Mesenchymal stem cell (in vitro differentiated cells and primary cell): Measurements from ENCODE around the gene FMN1.

Source experiments
- DNase-seq: peaks from one replicate; pipeline ENCODE4 v3.0.0-alpha.2; 2013
- H2AFZ ChIP-seq: one replicate; pipeline ENCODE4 v1.6.1; 2013; ENCODE audit warnings: low read depth, mild to moderate bottlenecking, control low read depth, inconsistent platforms, low read length, moderate library complexity
- H2AK5ac ChIP-seq: 2 replicates; pipeline ENCODE4 v1.6.1; 2013; ENCODE audit warnings: low read length, moderate library complexity, mild to moderate bottlenecking, inconsistent platforms; ENCODE audit not compliant: severe bottlenecking
- H2BK120ac ChIP-seq: one replicate; pipeline ENCODE4 v1.6.1; 2013; ENCODE audit warnings: low read depth, mild to moderate bottlenecking, inconsistent platforms, low read length, moderate library complexity
- H2BK12ac ChIP-seq, 2 experiments: one replicate each; pipeline ENCODE4 v1.6.1; 2013; ENCODE audit warnings: inconsistent platforms in 2 of 2, low read length in 2 of 2, mild to moderate bottlenecking in 2 of 2, moderate library complexity in 2 of 2, control low read depth in 1 of 2
- H2BK15ac ChIP-seq: one replicate; pipeline ENCODE4 v1.6.1; 2013; ENCODE audit warnings: mild to moderate bottlenecking, low read depth, inconsistent platforms; ENCODE audit not compliant: poor library complexity, severe bottlenecking
- H2BK5ac ChIP-seq: 2 replicates; pipeline ENCODE4 v1.6.1; 2013; ENCODE audit warnings: low read depth, mild to moderate bottlenecking, low read length, control low read depth, inconsistent platforms; ENCODE audit not compliant: poor library complexity, severe bottlenecking
- H3K14ac ChIP-seq, 2 experiments: one replicate each; pipeline ENCODE4 v1.6.1; 2013; ENCODE audit warnings: inconsistent platforms in 2 of 2, low read length in 2 of 2, control low read depth in 1 of 2, mild to moderate bottlenecking in 1 of 2, moderate library complexity in 1 of 2
- H3K18ac ChIP-seq, 2 experiments: one replicate each; pipeline ENCODE4 v1.6.1; 2013; ENCODE audit warnings: inconsistent platforms in 2 of 2, low read length in 2 of 2, control low read depth in 1 of 2, low read depth in 1 of 2, mild to moderate bottlenecking in 1 of 2
- H3K23ac ChIP-seq, 2 experiments: one replicate each; pipeline ENCODE4 v1.6.1; 2013; ENCODE audit warnings: inconsistent platforms in 2 of 2, low read length in 2 of 2, mild to moderate bottlenecking in 2 of 2, moderate library complexity in 2 of 2, control low read depth in 1 of 2
- H3K27ac ChIP-seq: 2 replicates; pipeline ENCODE4 v1.5.1; 2013; ENCODE audit warnings: mild to moderate bottlenecking, moderate library complexity, low read length, control low read depth, inconsistent platforms; ENCODE audit not compliant: poor library complexity, severe bottlenecking
- H3K27me3 ChIP-seq, 2 experiments: 2 replicates each; pipeline versions ENCODE4 v1.6.1 to v1.7.0; 2013; ENCODE audit warnings: low read length in 2 of 2, mild to moderate bottlenecking in 2 of 2, moderate library complexity in 2 of 2, control low read depth in 1 of 2, inconsistent platforms in 1 of 2; ENCODE audit not compliant: control insufficient read depth in 1 of 2, insufficient read depth in 1 of 2
- H3K36me3 ChIP-seq, 2 experiments: 2 replicates each; pipeline versions ENCODE4 v1.6.1 to v1.7.0; 2013; ENCODE audit warnings: low read length in 2 of 2, control low read depth in 1 of 2, inconsistent platforms in 1 of 2, low read depth in 1 of 2, mild to moderate bottlenecking in 1 of 2; ENCODE audit not compliant: insufficient read depth in 2 of 2, control insufficient read depth in 1 of 2
- H3K4ac ChIP-seq, 2 experiments: one replicate each; pipeline ENCODE4 v1.6.1; 2013; ENCODE audit warnings: inconsistent platforms in 2 of 2, low read length in 2 of 2, mild to moderate bottlenecking in 2 of 2, moderate library complexity in 2 of 2, control low read depth in 1 of 2, low read depth in 1 of 2
- H3K4me1 ChIP-seq: 2 replicates; pipeline ENCODE4 v1.6.1; 2013; ENCODE audit warnings: low read depth, low read length, control low read depth; ENCODE audit not compliant: control insufficient read depth, insufficient read depth
- H3K4me2 ChIP-seq: 2 replicates; pipeline ENCODE4 v1.6.1; 2013; ENCODE audit warnings: low read length, mild to moderate bottlenecking, inconsistent platforms; ENCODE audit not compliant: poor library complexity, severe bottlenecking
- H3K4me3 ChIP-seq, 2 experiments: 2 replicates each; pipeline versions ENCODE4 v1.5.1 to v1.7.0; 2013; ENCODE audit warnings: low read length in 2 of 2, mild to moderate bottlenecking in 2 of 2, control low read depth in 1 of 2, low read depth in 1 of 2; ENCODE audit not compliant: insufficient read depth in 1 of 2
- H3K79me1 ChIP-seq: replicated peaks from 2 replicates; pipeline ENCODE4 v1.6.1; 2013; ENCODE audit warnings: mild to moderate bottlenecking, control low read depth, low read length, inconsistent platforms; ENCODE audit not compliant: poor library complexity, severe bottlenecking
- H3K9ac ChIP-seq: 2 replicates; pipeline ENCODE4 v1.7.0; 2013; ENCODE audit warnings: mild to moderate bottlenecking, low read length, moderate library complexity
- H3K9me3 ChIP-seq: 2 replicates; pipeline ENCODE4 v1.7.0; 2013; ENCODE audit warnings: mild to moderate bottlenecking, low read length; ENCODE audit not compliant: control insufficient read depth
- H4K8ac ChIP-seq: one replicate; pipeline ENCODE4 v1.6.1; 2013; ENCODE audit warnings: inconsistent platforms, mild to moderate bottlenecking, low read length, moderate library complexity
- H4K91ac ChIP-seq: one replicate; pipeline ENCODE4 v1.6.1; 2013; ENCODE audit warnings: mild to moderate bottlenecking, low read length, inconsistent platforms
- WGBS: methylation state at CpG from one replicate; pipeline ENCODE4 v1.1.7; 2013; ENCODE audit warnings: mixed read lengths; 5-methylcytosine and 5-hydroxymethylcytosine counted together

The FMN1 gene

GRCh38 chr15:33016405-33017024, 178.0 kb downstream of the FMN1 start:
- Histone ChIP-seq H3K79me1 (peaks cover 2% of the 10 kb centered on the region), H2BK15ac (no peak overlapping the region), H2BK120ac (no peak overlapping the region), H3K9ac (no peak overlapping the region), H4K8ac (no peak overlapping the region), H3K27me3 (no peaks in the 10 kb centered on the region), H2BK5ac (no peak overlapping the region), H2AFZ (no peak overlapping the region), H3K4me1 (no peaks in the 10 kb centered on the region), H3K9me3 (no peaks in the 10 kb centered on the region), H2BK12ac (no peak overlapping the region), H3K18ac (no peak overlapping the region), H3K4ac (no peak overlapping the region), H3K36me3 (peaks cover 0 to 2% of the 10 kb centered on the region in 2 experiments), H3K23ac (no peak overlapping the region), H4K91ac (no peak overlapping the region), H3K4me3 (no peak overlapping the region), H3K27ac (no peak overlapping the region), H3K4me2 (no peak overlapping the region), H3K14ac (no peak overlapping the region), H2AK5ac (no peak overlapping the region)
- 91% methylated on average over 10 of the region's 10 CpGs for WGBS
- no peak for DNase-seq

GRCh38 chr15:33014586-33014985, 179.9 kb downstream of the FMN1 start:
- WGBS = 100% methylated on average over 1 of the region's 1 CpG
- H3K4me1 ChIP-seq = no peaks in the 10 kb centered on the region
- no peak overlapping the region for H3K18ac ChIP-seq
- no peak overlapping the region for H2BK15ac ChIP-seq
- no peak overlapping the region for H2BK12ac ChIP-seq
- H3K4ac ChIP-seq = no peak overlapping the region
- H3K27ac ChIP-seq = no peak overlapping the region
- no peak overlapping the region for H3K4me3 ChIP-seq
- no peak overlapping the region for H4K91ac ChIP-seq
- H3K79me1 ChIP-seq = no peaks in the 10 kb centered on the region
- H2BK120ac ChIP-seq = no peak overlapping the region
- no peak overlapping the region for H3K14ac ChIP-seq
- H3K4me2 ChIP-seq = no peak overlapping the region
- H2AK5ac ChIP-seq = no peak overlapping the region
- H3K27me3 ChIP-seq = no peaks in the 10 kb centered on the region
- H2BK5ac ChIP-seq = no peak overlapping the region
- no peak for DNase-seq
- no peak overlapping the region for H3K23ac ChIP-seq
- H3K9ac ChIP-seq = no peak overlapping the region
- peaks cover 8% of the 10 kb centered on the region for H3K9me3 ChIP-seq
- no peak overlapping the region for H2AFZ ChIP-seq
- no peak overlapping the region for H4K8ac ChIP-seq
- peaks cover 0 to 2% of the 10 kb centered on the region in 2 experiments for H3K36me3 ChIP-seq

DNA sequence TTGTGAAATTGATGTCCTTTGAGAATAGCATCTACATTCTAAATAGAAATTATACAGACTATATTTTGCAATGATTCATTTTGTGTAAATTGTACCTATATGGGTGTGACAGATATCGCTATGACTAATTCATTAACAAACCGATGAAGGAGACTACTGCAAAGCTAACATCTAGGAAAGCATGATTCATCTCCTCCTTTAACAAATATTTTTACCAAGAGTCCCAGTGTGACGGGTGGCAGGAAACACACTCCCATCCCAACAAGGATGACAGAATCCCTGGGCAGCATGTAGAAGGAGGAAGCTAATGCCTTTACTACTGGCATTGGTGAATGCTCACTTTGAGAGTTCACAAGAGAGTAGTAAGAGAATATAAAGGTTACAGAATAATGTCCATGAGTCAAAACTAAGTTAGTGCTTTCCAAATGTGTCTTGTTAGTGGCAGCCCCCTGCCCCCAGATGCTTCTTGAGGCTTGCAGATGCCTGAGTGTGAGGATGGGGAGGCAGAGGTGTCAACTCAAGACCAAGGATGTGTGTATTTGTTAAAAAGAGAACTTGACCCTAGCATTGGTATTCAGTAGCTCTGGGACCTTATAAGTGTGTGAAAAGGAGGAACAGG, 180.6 kb downstream of the FMN1 start:
- H3K14ac ChIP-seq = no peak overlapping the region
- H3K9ac ChIP-seq = no peak overlapping the region
- no peak overlapping the region for H3K4me2 ChIP-seq
- no peaks in the 10 kb centered on the region for H3K79me1 ChIP-seq
- no peak overlapping the region for H2AK5ac ChIP-seq
- no peak overlapping the region for H3K4me3 ChIP-seq
- no peak overlapping the region for H3K23ac ChIP-seq
- H3K36me3 ChIP-seq = no peaks in the 10 kb centered on the region
- H3K4me1 ChIP-seq = no peaks in the 10 kb centered on the region
- H3K4ac ChIP-seq = no peak overlapping the region
- no peak overlapping the region for H4K91ac ChIP-seq
- H3K18ac ChIP-seq = no peak overlapping the region
- H3K27me3 ChIP-seq = no peaks in the 10 kb centered on the region
- H2AFZ ChIP-seq = no peak overlapping the region
- H2BK5ac ChIP-seq = no peak overlapping the region
- no peak overlapping the region for H2BK12ac ChIP-seq
- H2BK120ac ChIP-seq = no peak overlapping the region
- peak; percentile 62 for DNase-seq
- H4K8ac ChIP-seq = no peak overlapping the region
- no peak overlapping the region for H3K27ac ChIP-seq
- WGBS = 5% methylated on average over 3 of the region's 3 CpGs
- H3K9me3 ChIP-seq = peaks cover 9% of the 10 kb centered on the region
- H2BK15ac ChIP-seq = no peak overlapping the region

- no peaks in the 10 kb centered on the region for H3K27me3 ChIP-seq
- no peak overlapping the region for H2AFZ ChIP-seq
- H2AK5ac ChIP-seq = no peak overlapping the region
- no peak for DNase-seq
- H3K4me3 ChIP-seq = no peak overlapping the region
- no peak overlapping the region for H3K14ac ChIP-seq
- H3K4ac ChIP-seq = no peak overlapping the region
- no peak overlapping the region for H3K9ac ChIP-seq
- no peak overlapping the region for H3K18ac ChIP-seq
- no peak overlapping the region for H3K23ac ChIP-seq
- no peak overlapping the region for H4K8ac ChIP-seq
- WGBS = 94% methylated on average over 3 of the region's 3 CpGs
- H3K27ac ChIP-seq = no peak overlapping the region
- no peak overlapping the region for H2BK12ac ChIP-seq
- no peak overlapping the region for H2BK15ac ChIP-seq
- no peaks in the 10 kb centered on the region for H3K79me1 ChIP-seq
- peaks cover 9% of the 10 kb centered on the region for H3K9me3 ChIP-seq
- H4K91ac ChIP-seq = no peak overlapping the region
- no peak overlapping the region for H3K4me2 ChIP-seq
- H3K36me3 ChIP-seq = no peaks in the 10 kb centered on the region
- H3K4me1 ChIP-seq = no peaks in the 10 kb centered on the region
- H2BK120ac ChIP-seq = no peak overlapping the region
- no peak overlapping the region for H2BK5ac ChIP-seq
These were observed 182.5 kb downstream of the FMN1 start for GRCh38 chr15:33011976-33012375.
